HEK293 (cell line): ENCODE data around the gene BDH1.

Source experiments
- ZFP41 ChIP-seq: fragments of 450-650 bp; formaldehyde crosslinking; IDR thresholded peaks from 2 replicates; pipeline ENCODE4 v1.5.1; 2016; ENCODE audit warnings: missing biosample characterization, missing genetic modification characterization, borderline replicate concordance
- ZNF707 ChIP-seq: fragments of 450-650 bp; formaldehyde crosslinking; IDR thresholded peaks from 2 replicates; pipeline ENCODE4 v1.5.1; 2016; ENCODE audit warnings: missing biosample characterization, missing genetic modification characterization

DNA sequence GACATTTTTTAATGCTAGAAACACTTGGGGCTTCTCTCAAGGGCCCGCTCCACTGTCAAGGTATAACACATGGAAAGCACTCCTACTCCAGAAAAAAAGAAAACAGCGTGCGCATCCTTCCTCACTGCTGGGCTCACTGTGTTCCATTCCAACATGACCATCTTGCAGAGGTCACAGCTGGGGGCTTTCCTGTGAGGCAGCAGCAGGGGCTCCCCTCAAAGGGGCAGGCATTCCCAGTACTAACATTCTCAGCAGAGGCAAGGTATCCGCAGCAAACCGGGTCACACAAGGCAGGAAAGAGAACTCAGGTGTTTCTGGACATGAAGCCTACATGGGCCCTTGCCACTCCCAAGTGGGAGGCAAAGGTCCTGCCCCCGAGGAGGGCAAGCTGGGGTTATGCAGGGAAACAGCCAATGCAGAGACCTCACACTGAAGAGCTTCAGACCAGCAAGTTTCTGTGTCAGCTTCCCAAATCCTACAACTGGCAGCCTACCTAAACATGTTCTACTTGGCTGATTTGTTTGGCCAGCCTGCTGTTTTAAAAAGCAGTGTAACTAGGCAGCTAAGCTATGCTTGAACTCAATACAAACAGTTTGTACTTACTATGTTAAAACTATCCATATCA is 6.4 kb downstream of the BDH1 start:
- no peak for TF ChIP-seq ZNF707
- TF ChIP-seq ZFP41 (tag by site-specific recombination) = no peak
